ENCODE data around the gene SRD5A1. TPM values are rescaled to one million over a fixed set of nuclear protein-coding genes. Genes with fewer than 3 reads are reported as not detected.

The SRD5A1 gene
- polyA plus RNA-seq, 4 donors: 11.2 to 13.1 (median 12.8) TPM

- DNase-seq (ENCODE audit: low read depth in 4 of 4, low spot score in 3 of 4): no peak
Measured at GRCh38 chr5:6681682-6682081, 48.4 kb downstream of the SRD5A1 start.

DNA sequence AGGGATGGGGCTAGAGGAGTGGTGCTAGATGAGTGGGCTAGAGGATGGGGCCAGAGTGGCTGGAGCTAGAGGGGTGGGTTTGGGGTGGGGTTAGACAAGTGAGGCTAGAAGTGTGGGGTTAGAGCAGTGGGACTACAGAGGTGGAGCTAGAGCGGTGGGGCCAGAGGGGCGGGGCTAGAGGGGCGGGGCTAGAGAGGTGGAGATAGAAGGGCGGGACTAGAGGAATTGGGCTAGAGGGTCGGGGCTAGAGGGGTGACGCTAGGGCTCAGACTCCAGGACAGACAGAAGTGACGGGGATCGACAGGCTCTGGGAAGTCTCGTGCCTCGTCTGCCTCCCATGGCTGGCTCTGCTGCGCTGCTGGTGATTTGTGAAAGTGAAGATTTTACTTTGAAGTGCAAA lies 49.0 kb downstream of the SRD5A1 start:
- DNase-seq (ENCODE audit: low read depth in 4 of 4, low spot score in 3 of 4): no peak

DNA sequence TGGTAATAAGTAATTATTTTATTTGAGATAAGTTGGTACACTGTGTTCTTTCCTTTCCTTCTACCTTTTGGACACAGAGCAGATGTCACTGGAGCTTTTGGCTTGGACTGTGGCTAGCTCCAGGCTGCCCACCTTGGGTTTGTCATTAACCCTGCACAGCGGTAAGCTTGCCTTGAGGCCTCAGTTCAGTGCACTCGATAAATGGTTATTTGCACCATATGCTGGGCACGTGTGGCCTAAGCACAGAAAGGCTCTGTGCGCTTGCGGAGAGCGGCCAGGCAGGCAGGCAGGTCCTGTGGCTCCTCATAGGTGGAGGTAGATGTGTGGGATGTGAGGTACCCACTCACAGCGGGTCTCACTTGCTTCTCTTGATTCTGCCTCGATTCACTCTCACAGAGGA lies 50.0 kb downstream of the SRD5A1 start:
- DNase-seq (ENCODE audit: low read depth in 4 of 4, low spot score in 3 of 4): no peak

GRCh38 chr5:6684075-6684474 lies 50.8 kb downstream of the SRD5A1 start:
- no peak for DNase-seq (ENCODE audit: low read depth in 4 of 4, low spot score in 3 of 4)

DNA sequence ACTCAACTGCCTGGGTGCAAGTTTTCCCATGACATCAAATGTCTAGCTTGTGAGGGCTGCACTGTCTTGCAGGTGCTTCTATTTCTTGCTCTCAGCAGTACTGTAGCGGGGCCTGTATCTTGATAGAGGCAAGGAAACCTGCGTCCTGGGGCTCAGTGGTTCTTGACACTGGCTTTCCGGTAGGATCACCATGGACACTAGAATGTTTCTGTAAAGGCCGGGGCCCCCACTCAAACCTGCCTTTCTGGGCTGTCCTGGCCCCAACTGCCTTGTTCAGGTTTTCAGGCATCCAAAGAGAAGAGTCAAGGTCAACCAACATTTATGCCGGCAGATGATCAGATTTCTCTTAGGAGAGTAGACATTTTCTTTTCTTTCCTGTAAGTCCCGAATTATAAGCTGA lies 53.3 kb downstream of the SRD5A1 start:
- no peak for DNase-seq (ENCODE audit: low read depth in 4 of 4, low spot score in 3 of 4)

GRCh38 chr5:6686915-6687409 lies 53.7 kb downstream of the SRD5A1 start:
- peak; percentile 49 to 66 (median 60) for DNase-seq (ENCODE audit: low read depth in 4 of 4, low spot score in 3 of 4)

DNA sequence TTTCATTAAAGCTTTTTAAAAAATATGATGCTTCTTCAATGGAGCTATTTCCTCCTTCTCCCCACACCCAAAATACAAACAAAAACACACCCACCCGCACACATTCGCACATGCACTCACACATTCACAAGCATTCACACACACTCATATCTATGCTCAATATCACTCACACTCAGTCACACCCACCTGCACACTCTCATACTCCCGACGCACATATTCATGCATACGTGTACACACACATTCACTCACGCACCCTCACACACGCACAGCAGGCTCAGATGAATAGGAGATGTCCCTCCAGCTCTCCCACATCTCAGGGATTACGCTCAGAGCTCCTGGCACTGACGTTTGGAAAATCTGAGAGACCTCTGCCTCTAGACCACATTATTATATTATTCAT lies 54.3 kb downstream of the SRD5A1 start:
- no peak for DNase-seq (ENCODE audit: low read depth in 4 of 4, low spot score in 3 of 4)

DNA sequence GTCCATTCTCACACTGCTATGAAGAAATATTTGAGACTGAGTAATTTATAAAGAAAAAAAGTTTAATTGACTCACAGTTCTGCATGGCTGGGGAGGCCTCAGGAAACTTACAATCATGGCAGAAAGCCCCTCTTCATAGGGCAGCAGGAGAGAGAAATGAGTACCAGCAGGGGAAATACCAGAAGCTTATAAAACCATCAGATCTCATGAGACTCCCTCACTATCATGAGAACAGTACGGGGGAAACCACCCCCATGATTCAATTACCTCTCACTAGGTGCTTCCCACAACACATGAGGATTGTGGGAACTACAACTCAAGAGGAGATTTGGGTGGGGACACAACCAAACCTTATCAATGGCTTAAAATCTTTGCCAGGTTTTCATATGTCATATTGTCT lies 59.7 kb downstream of the SRD5A1 start:
- no peak for DNase-seq (ENCODE audit: low read depth in 4 of 4, low spot score in 3 of 4)

DNA sequence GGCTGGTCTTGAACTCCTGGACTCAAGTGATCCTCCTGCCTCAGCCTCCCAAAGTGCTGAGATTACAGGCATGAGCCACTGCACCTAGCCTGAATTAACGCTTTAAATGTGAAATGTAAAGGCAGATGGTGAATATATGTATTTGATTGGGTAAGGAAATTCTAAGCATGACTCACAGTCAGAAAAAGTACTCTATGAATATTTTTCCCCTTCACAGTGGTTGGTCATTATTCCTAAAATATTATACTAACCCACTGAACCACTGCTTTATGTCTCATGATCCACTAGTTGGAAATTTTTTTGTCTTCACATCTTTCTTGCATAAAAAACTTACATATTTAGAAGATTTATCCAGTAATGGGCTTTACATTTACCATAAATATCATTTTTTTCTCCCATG lies 65.5 kb downstream of the SRD5A1 start:
- no peak for DNase-seq (ENCODE audit: low read depth in 4 of 4, low spot score in 3 of 4)

DNA sequence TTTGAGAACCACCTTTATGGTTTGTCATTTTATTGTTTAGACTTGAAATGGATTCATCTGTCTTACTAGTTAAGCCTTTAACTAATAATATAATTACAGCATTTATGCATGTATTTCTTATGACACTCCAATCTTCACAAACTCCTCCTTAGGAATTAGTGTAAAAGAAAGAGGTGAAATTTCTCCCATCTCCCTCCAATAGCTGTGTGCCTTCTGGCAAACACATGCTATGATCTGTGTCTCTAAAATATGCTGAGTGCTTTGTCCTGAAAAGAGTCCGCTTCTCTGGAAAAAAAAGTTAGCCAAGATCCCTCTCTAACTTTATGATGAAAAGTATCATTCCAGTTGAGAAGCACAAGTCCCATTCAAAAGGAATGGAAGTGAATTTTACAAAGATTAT lies 66.1 kb downstream of the SRD5A1 start:
- no peak for DNase-seq (ENCODE audit: low read depth in 4 of 4, low spot score in 3 of 4)

DNA sequence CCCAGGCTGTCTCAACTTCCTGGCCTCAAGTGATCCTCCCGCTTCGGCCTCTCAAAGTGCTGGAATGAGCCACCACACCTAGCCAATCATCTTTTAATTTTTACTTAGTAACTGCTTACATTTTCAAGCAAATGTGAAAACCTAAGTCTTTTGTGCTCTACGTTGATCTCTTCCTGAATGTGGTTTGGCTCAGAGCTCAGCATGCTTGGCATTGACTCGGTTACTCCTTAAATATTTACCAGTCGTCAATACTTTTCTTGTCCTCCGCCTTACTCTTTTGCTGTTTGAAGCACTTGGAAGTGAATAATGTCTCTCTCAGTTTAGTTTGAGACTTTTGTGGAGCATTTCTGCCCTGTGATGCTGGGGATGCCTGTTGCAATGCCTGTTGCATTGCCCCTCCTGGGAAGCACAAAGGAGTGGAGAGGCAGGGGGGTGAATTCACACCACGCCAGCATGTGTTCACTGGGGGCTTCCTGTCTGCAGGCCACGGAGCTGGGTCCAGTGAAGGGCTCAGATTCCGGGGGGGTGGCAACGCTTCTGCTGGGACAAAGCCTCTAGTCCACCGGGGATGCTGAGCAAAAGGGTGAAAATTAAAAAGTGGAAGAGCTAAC lies 66.9 kb downstream of the SRD5A1 start:
- no peak for DNase-seq (ENCODE audit: low read depth in 4 of 4, low spot score in 3 of 4)

DNA sequence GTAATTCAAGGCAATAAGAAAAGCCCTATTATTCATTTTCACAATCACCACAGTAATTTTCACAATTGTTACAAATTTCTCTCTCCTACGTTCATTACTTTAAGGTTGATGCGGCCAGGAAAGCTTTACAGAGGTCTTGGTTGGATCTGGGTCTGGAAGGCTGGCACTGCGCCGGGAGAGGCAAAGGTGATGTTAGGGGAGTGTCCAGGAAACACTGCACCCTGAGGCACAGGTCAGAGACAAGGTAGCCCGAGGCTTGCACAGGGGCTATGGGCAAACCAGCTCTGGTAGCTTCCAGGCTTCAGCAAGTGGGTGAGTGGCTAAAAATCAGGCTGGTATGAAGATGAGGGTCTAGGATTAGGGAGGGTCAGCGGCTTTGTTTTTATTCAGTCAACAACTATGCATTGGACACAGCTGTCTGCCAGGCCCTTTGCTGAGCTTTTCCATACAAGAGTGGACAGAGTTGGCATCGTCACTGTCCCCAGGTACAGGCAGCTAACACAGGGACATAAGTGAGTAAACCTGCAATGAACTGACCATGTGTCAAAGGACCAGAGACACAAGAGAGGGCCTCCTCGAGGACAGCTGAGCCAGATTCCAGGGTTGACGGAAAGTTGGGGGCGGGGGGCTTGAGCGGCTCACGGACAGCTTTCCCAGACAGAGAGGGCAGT lies 67.6 kb downstream of the SRD5A1 start:
- no peak for DNase-seq (ENCODE audit: low read depth in 4 of 4, low spot score in 3 of 4)

DNA sequence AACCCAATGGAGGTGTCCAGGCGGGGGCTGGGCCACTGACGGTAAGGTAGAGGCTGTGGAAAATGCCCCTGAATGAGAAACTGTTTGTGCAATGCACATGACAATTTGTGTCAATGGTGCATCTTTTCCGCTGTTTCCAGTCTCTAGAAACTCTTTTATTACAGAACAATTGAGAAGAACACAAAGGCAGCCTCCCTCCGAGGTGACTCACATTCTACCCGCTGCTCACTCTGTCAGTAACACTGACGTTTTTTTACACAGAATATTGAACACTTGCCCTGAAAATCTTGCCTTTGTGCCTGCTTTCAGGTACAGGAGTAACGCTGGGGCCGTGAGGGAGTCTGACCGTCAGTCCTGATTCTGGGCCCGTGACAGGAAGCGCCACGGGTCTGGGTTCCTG lies 68.3 kb downstream of the SRD5A1 start:
- DNase-seq (ENCODE audit: low read depth in 4 of 4, low spot score in 3 of 4): no peak

- DNase-seq (ENCODE audit: low read depth in 4 of 4, low spot score in 3 of 4): no peak
Measured at GRCh38 chr5:6702633-6703032, 69.4 kb downstream of the SRD5A1 start.

DNA sequence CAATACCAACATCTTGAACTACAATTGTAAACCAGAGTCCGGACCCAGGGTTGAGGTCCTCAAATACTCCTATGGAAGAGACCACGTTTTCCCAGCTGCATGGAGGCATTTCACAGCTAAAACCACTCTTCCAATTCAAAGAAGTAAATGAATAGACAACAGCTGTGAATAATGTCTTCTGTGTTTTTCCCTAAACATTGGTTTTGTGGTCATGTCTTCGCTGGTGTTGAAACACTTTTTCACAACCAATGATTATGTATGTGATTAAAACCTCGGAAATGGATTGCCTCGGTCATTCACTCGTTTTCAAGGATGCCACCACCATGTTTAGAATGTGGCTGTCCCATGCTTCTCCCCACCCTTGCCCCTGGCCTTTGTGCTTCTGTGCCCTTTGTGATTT lies 70.6 kb downstream of the SRD5A1 start:
- DNase-seq (ENCODE audit: low read depth in 4 of 4, low spot score in 3 of 4): no peak

GRCh38 chr5:6704361-6704851 lies 71.2 kb downstream of the SRD5A1 start:
- no peak for DNase-seq (ENCODE audit: low read depth in 4 of 4, low spot score in 3 of 4)

DNA sequence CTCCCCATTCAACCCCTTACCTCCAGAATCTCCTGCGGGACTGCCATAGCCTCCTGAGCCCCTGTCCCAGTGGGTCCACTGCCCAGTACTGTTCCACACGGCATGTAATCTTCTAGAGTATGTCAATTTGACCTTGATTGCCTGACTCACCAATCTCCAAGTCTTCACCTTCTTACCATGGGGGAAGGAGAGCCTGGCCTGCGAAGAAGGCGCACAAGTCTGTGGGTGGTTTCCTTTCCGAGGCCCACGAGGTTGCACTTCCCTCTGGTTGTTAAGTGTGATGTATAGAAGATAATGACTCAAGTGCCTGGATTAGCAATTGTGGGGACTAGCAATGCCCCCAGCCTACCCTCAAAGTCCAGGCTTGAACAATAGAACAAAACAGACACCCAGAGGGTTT lies 71.8 kb downstream of the SRD5A1 start:
- no peak for DNase-seq (ENCODE audit: low read depth in 4 of 4, low spot score in 3 of 4)

GRCh38 chr5:6705959-6706358 lies 72.7 kb downstream of the SRD5A1 start:
- no peak for DNase-seq (ENCODE audit: low read depth in 4 of 4, low spot score in 3 of 4)

DNA sequence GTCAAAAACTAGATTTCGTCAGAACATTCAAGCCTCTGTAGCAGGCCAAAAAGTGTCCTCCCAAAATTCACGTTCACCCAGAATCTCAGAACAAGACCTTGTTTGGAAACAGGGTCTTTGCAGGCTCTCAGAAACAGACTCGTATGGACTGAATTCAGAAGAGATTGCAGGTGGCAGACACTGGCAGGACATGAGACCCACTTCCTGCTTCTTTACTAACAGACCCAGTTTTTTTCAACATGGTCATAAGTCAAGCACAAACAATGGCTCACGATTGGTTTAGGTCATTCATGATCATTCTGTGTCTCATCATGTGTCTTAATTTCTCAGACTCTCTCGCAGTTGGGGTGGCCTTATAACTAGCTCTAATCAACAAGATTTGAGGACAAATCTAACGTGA lies 74.6 kb downstream of the SRD5A1 start:
- DNase-seq (ENCODE audit: low read depth in 4 of 4, low spot score in 3 of 4): no peak

DNA sequence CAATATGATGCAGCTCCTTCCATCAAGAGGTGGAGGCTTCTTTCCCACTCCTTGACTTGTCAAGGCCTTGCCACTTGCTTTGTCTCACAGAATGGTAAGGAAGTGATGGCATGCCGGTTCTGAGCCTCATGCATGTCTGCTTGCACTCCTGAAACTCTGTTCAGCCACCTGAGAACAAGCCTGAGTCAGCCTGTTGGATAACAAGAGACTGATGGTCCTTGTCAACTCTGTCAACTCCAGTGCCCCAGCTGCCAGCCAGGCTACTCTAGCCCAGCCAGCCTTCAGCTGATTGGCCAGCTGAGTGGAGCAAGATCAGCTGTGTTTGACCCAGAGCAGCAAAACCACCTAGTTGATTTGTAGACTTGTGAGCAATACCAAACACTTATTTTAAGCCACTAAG lies 75.6 kb downstream of the SRD5A1 start:
- no peak for DNase-seq (ENCODE audit: low read depth in 4 of 4, low spot score in 3 of 4)

DNA sequence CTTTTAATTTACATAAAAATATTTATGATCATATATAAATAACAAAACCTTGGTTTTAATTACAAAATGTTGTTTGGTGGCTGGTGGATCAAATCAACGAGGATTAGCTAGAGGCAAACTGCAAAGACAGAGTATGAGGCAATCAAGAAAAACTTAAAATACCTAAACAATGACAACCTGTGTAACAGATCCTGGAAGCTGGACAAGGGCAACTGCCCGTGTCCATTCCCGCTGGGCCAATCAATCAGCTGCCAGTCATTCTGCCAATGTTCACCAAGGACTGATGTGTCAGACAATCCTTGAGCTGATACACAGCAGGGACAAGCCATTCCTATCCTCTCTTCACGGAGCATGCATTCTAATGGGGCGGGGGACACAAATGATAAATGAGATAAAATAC lies 76.8 kb downstream of the SRD5A1 start:
- no peak for DNase-seq (ENCODE audit: low read depth in 4 of 4, low spot score in 3 of 4)

- DNase-seq (ENCODE audit: low read depth in 4 of 4, low spot score in 3 of 4): no peak
Measured at GRCh38 chr5:6710551-6711318, 77.5 kb downstream of the SRD5A1 start.
